NOMO-1 (cell line): Measurements from ENCODE around the gene CRIP2.

Experiments used
- DNase-seq, 2 experiments: peaks; one replicate each; lab custom pipeline; 2025; ENCODE audit not compliant: unreplicated experiment in 2 of 2; lab: John Stamatoyannopoulos, UW

CRIP2 gene, protein sequence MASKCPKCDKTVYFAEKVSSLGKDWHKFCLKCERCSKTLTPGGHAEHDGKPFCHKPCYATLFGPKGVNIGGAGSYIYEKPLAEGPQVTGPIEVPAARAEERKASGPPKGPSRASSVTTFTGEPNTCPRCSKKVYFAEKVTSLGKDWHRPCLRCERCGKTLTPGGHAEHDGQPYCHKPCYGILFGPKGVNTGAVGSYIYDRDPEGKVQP

DNA sequence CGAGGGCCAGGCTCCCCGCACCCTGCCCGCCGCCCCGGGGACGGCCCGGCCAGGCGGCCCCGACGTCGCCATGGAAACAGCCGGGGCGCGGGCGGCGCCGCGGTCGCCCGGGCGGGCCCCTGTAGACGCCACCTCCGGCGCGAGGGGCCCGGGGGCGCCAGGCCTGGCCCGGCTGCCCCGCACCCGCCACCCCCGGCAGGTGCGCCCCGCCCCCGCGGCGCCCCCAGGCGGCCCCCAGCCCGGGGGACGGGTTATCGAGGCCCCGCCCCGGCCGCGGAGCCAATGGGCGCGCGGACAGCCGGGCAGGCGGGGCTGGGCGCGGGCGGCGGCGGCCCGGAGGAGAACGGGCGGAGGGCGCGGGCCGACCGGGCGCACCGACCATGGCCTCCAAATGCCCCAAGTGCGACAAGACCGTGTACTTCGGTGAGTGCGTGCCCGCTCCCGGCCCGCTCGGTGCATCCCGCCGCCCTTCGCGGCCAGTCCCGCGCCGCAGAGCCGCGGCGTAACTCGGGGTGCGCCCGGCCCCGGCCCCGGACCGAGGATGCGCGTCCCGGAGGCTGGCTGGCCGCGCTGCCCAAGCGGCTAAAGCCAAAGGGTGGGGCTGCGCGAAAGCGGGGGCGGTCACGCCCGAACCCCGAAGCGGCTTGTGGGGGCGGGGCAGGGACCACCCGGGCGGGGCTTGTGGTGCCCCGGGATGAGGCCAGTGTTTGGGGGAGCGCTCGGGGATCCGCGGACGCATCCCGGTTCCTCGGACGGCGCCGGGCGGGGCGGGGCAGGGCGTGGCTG is at the start of gene CRIP2:
CRIP2 (plus strand) TSS at position 339 of the 786 bp plus-strand sequence; CDS start at position 381, 42 bp downstream.
- DNase-seq, result no peak

DNA sequence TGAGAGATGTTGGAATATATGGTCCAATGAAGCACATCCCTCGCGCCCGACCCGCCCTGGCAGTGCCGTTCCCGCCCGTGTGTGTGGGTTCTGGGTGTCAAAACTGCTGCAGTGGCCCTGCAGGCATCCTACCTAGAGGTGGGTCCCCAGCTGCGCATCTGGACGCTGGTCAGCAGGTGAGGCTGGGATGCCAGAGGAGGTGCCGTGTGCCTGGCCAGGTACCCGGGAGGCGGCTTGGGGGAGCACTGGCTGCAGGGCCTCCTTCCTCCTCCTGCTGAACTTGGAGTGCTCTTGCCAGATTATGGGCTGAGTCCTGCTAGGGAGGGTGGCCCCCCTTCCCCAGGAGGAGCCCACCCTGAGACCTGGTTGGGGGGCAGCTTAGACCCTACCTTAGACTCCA is 49.8 kb upstream of the CRIP2 start:
- no peak for DNase-seq

DNA sequence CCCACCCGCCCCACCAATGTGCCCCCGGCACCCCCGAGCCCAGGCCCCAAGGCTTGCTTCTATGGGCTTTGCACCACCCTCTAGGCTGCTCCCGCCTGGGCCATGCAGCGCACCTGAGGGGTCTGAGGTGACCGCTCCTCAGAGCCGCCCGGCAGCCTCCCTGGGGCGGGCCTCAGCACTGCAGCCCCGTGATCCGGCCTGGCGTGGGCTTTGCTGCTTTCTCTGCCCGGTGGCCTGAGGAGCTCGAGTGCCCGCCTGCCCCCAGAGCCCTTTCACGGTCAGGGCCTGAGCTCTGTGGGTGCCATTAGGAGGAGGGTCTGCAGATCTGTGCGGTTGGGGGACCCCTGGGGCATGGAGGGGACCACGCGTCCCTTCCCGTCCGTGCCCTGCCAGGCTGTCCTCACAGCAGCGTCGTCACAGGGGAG is 48.8 kb upstream of the CRIP2 start:
- no peak for DNase-seq

GRCh38 chr14:105426416-105427130 is 48.0 kb upstream of the CRIP2 start:
- DNase-seq, result no peak

GRCh38 chr14:105427412-105427811 is 47.2 kb upstream of the CRIP2 start:
- no peak for DNase-seq

DNA sequence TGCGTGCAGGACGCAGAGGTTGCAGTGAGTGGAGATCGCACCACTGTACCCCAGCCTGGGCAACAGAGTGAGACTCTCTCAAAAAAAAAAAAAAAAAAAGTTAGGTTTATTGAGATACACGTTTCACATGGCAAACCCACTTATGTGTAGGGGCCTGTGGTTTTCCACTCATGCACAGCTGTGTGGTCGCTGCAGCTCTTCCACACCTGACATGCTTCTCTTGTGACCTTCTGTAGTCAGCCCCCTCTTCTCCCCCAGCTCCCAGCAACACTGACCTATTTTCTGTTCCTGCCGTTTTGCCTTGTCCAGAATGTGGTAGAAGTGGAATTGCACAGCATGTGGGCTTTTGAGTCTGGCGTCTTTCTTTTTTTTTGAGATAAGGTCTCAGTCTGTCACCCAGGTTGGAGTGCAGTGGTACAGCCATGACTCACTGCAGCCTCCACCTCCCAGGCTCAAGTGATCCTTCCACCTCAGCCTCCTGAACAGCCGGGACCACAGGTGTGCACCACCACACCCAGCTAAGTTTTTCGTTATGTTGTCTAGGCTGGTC is 46.6 kb upstream of the CRIP2 start:
- DNase-seq, result no peak

DNA sequence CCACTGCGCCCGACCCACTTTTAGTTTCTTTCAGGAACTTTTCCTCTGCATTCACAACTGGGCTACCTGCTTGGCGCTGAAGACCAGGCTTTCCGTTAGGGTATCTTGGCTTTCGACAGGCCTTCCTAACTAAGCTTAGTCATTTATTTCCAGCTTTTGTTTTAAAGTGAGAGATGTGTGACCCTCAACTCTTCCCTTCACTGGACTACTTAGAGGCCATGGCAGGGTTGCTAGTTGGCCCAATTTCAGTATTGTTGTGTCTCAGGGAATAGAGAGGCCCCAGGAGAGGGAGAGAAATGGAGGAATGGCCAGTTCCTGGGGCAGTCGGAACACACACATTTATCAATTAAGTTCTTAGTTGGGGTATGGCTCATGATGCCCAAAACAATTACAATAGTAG is 44.6 kb upstream of the CRIP2 start:
- DNase-seq, result no peak

DNA sequence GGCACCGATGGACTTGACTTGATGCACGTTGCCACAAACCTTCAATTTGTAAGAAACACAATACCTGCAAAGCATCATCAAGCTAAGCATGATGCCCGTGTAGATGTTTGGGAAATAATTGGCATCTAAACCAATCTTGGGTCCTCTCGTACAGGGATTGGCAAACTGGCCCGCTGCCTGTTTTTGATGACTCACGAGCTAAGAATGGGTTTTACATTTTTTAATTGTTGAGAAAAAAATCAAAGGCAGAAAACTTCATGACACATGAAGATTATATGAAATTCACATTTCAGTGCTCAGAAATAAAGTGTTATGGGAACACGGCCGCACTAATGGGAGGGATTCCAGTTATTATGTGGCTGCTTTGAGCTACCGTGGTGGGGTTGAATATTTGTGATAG is 44.1 kb upstream of the CRIP2 start:
- no peak for DNase-seq

- no peak for DNase-seq
Measured at GRCh38 chr14:105431256-105431655, 43.4 kb upstream of the CRIP2 start.

DNA sequence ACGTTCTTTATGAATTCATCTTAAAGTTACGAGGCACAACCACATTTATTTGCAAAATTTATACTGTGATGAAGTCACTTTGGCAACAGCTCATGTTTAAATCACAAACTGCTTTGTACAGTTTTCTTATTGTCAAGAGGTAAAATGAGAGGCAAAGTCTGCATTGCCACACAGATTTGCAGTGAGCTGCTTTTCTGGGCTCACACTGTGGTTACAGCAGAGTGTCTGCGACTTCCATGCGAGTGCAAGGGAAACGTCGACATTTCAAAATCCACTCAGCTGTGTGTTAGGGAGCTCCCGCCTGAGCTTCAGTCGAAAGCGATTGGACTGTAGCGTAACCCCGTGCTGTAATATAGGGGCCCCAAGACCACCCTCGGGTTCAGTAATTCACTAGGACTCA is 42.0 kb upstream of the CRIP2 start:
- DNase-seq, result no peak

- DNase-seq, result no peak
Measured at GRCh38 chr14:105433161-105433605, 41.4 kb upstream of the CRIP2 start.

DNA sequence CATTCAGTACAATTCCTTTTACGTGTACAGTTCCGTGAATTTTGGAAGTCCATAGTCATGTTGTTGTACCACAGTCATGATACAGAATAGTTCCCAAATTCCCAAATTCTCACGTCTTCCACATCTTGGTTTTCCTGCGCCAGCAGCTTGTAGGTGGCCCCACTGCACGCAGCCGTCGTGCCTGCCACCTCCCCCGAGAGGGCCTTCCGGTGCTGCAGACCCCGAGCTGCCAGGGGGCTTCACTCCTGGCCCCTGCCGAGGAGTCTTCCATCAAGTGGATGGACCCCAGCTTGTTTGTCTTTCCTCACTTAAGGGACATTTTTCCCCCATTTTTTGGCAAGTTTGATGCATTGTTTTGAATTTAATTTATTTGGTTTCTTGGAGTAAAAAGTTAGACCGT is 38.2 kb upstream of the CRIP2 start:
- no peak for DNase-seq

DNA sequence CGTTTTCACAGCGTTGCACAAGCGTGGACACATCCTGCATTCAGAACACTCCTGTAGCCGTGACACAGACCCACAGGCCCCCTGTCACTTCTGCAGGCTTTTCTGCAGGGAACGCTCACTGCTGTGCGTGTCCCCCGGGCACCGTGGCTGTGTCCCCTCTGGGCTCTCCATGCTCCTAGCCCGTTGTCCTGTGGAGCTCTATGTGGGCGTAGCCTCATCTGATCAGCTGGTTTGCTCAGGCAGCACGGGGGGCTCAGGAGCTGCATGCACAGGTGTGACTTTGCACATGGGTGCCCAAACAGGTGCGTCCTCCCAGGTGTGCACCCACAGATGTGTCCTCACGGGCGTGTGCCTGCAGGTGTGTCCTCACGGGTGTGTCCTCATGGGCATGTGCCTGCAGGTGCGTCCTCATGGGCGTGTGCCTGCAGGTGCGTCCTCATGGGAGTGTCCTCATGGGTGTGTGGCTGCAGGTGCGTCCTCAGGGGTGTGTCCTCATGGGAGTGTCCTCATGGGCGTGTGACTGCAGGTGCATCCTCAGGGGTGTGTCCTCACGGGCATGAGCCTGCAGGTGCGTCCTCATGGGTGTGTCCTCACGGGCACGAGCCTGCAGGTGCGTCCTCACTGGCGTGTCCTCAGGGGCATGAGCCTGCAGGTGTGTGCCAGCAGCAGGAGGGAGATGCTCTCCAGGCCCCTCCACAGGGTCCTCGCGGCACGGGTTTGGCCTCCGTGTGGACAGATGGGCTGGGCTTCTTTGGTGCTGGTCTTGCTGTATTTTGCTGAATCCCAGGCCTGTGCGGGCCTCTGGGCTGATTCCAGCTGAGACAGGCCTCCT is 37.5 kb upstream of the CRIP2 start:
- no peak for DNase-seq

- no peak for DNase-seq
Measured at GRCh38 chr14:105437723-105438500, 36.7 kb upstream of the CRIP2 start.

DNA sequence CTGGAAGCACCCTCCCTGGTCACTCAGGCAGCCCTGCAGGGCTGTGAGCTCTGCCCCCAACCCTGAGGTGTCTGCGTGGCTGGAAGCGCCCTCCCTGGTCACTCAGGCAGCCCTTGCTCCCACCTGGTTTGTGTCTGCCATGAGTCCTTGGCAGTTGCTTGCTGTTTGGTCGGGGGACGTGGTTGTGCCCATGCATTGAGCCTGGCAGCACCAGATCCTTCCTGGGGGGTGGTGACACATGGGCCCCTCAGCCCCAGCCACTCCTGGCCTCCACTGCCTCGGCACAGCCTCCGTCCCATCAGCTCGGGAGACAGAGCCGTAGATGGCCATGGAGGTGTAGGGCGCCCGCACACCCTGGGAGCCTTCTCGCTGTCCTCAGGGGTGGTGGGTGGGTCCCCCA is 35.4 kb upstream of the CRIP2 start:
- no peak for DNase-seq

DNA sequence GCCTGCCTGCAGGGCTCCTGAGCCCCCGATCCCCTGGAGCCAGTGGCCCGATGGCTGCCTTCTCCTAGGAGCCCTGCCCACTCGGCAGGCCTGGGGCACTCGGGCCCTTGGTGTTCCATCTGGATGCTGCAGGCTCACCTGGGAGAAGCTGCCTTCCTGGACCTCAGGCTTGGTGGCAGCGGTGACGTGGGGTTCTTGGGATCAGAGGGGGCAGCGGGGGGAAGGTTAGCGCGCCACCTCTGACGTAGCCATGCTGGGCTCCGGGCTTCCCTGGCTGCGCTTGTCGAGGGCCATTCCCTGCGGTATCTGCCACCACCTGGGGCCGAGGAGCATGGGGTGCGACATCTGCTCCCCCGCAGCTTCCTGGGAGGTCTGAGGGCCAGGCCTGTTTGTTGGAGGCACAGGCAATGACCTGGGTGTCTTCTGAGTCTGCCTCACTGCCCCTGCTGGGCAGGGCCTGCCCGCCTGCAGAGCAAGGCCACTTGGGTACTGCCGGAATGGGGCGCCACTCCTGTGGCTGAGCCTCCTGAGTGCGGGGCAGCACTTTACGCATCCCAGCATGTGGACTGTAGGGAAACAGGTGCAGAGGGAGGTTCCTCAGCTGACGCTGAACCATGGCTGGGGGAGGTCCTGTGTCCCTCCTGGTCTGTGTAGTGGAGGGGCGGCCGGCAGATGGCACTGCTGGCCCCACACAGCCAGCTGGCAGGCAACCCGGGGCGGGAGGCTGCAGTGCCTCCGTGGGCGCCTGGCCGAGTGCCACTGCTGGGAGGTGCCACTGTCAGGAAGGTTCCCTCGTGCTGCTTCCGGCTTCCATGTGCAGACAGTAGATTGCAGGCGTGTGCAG is 34.7 kb upstream of the CRIP2 start:
- no peak for DNase-seq

GRCh38 chr14:105440554-105440900 is 34.1 kb upstream of the CRIP2 start:
- no peak for DNase-seq

DNA sequence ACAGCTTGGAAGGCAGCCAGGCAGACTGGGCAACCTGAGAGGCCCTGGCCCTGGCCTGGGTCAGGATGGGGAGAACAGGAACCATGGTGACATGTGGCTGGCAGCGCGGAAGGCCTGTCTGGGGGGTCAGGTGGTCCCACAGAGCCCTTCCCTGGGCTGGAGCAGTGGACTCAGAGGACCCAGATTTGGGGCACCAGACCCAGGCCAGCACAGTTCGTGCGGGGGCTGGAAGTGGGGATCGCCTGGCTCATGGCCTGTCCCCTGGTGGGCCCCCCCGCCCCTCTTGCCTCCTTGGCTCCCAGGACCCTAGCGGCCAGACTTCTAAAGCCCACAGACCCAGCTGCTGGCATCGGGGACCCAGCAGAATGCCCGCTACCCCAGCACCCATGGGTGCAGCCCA is 33.6 kb upstream of the CRIP2 start:
- no peak for DNase-seq

DNA sequence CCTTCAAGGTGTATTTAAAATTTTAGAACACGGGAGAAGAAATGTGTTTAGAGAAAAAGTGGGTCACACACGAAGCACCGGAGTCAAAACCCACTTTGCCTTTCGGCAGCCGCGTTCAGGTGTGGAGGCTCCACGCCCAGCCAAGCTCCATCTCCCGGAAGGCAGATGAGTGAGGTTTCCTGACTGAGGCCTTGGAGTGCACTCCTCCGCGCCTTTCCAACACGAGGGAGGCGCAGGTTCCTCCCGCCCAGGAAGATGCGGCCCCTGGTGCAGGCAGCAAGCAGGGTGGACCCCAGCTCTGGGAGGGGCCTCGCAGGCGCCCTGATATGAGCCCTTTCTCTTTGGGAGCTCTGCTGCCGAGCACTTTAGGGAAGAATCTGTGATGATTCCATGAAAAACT is 32.5 kb upstream of the CRIP2 start:
- no peak for DNase-seq
